IMR-90 (cell line): Measurements from ENCODE around the gene EML1. TPM values are rescaled to one million over a fixed set of nuclear protein-coding genes. Genes with fewer than 3 reads are reported as not detected.

Experiments
- ATAC-seq: fragments of 200-7000 bp; cut with Tn5 transposase; 2 replicates; pipeline ENCODE4 v1.9.1; 2020; ENCODE audit warnings: low read depth, mild to moderate bottlenecking, moderate library complexity
- BruUV-seq: library from RNA; stranded (reverse); fragments of 400-500 nt; replicated peaks from 2 replicates; lab custom pipeline; 2021; lab: Mats Ljungman, UMichigan
- CTCF ChIA-PET: fragments of 300-600 bp; formaldehyde crosslinking; extraction: SDS; loops from one replicate; lab custom pipeline; 2021; ENCODE audit warnings: antibody characterized with exemption; lab: Yijun Ruan, JAX
- POLR2A ChIA-PET: fragments of 300-600 bp; sonication (Branson Sonifier 250); formaldehyde crosslinking; loops from one replicate; lab custom pipeline; 2022; ENCODE audit warnings: antibody characterized with exemption; ENCODE audit not compliant: unreplicated experiment; lab: Charles Lee
- DNase-seq: peaks from one replicate; pipeline ENCODE4 v3.0.0; 2013
- H2AFZ ChIP-seq: replicated peaks from 2 replicates; pipeline ENCODE3; 2013; ENCODE audit warnings: low read length, mild to moderate bottlenecking; ENCODE audit not compliant: poor library complexity
- H2AK5ac ChIP-seq: 2 replicates; pipeline ENCODE4 v1.6.1; 2013; ENCODE audit warnings: low read depth, low read length, inconsistent platforms
- H2AK9ac ChIP-seq: replicated peaks from 2 replicates; pipeline ENCODE3; 2013; ENCODE audit warnings: mild to moderate bottlenecking, low read depth, low read length, moderate library complexity; ENCODE audit not compliant: poor library complexity
- H2BK120ac ChIP-seq: 2 replicates; pipeline ENCODE4 v1.6.1; 2013; ENCODE audit warnings: low read depth, low read length, inconsistent platforms
- H2BK15ac ChIP-seq: 3 replicates; pipeline ENCODE4 v1.6.1; 2013; ENCODE audit warnings: low read depth, low read length, inconsistent platforms
- H2BK20ac ChIP-seq: 2 replicates; pipeline ENCODE4 v1.6.1; 2013; ENCODE audit warnings: low read depth, mild to moderate bottlenecking, inconsistent platforms, low read length, moderate library complexity
- H2BK5ac ChIP-seq: 2 replicates; pipeline ENCODE4 v1.6.1; 2013; ENCODE audit warnings: mild to moderate bottlenecking, low read depth, low read length, inconsistent platforms; ENCODE audit not compliant: poor library complexity, severe bottlenecking
- H3K14ac ChIP-seq: replicated peaks from 2 replicates; pipeline ENCODE4 v1.6.1; 2013; ENCODE audit warnings: low read depth, low read length, inconsistent platforms
- H3K18ac ChIP-seq: 2 replicates; pipeline ENCODE4 v1.6.1; 2013; ENCODE audit warnings: low read depth, low read length, control low read depth
- H3K23ac ChIP-seq: 2 replicates; pipeline ENCODE4 v1.6.1; 2013; ENCODE audit warnings: low read depth, low read length, inconsistent platforms
- H3K27ac ChIP-seq: 2 replicates; pipeline ENCODE4 v1.5.1; 2013; ENCODE audit warnings: mild to moderate bottlenecking, control low read depth, low read length; ENCODE audit not compliant: insufficient read depth
- H3K27me3 ChIP-seq: 2 replicates; pipeline ENCODE4 v1.6.1; 2013; ENCODE audit warnings: low read length; ENCODE audit not compliant: control insufficient read depth, insufficient read depth
- H3K36me3 ChIP-seq: 2 replicates; pipeline ENCODE4 v1.6.1; 2013; ENCODE audit warnings: low read length, mixed read lengths; ENCODE audit not compliant: control insufficient read depth, insufficient read depth
- H3K4ac ChIP-seq: 2 replicates; pipeline ENCODE4 v1.6.1; 2013; ENCODE audit warnings: low read depth, low read length, inconsistent platforms
- H3K4me1 ChIP-seq: 2 replicates; pipeline ENCODE4 v1.6.1; 2013; ENCODE audit warnings: low read length, mixed read lengths; ENCODE audit not compliant: control insufficient read depth, insufficient read depth
- H3K4me2 ChIP-seq: 2 replicates; pipeline ENCODE4 v1.6.1; 2013; ENCODE audit warnings: low read depth, mild to moderate bottlenecking, control low read depth, low read length, moderate library complexity
- H3K4me3 ChIP-seq: 2 replicates; pipeline ENCODE4 v1.5.1; 2013; ENCODE audit warnings: low read depth, mild to moderate bottlenecking, control low read depth, low read length, moderate library complexity; ENCODE audit not compliant: insufficient read depth
- H3K56ac ChIP-seq: 2 replicates; pipeline ENCODE4 v1.6.1; 2013; ENCODE audit warnings: low read length, inconsistent platforms; ENCODE audit not compliant: insufficient read depth; ENCODE audit errors: extremely low read depth
- H3K79me1 ChIP-seq, 2 experiments: 2 replicates each; pipeline ENCODE4 v1.6.1; 2013; ENCODE audit warnings: low read length in 2 of 2, inconsistent platforms in 1 of 2, low read depth in 1 of 2
- H3K9ac ChIP-seq: 2 replicates; pipeline ENCODE4 v1.6.1; 2013; ENCODE audit warnings: low read depth, low read length, control low read depth
- H3K9me1 ChIP-seq: 2 replicates; pipeline ENCODE4 v1.6.1; 2013; ENCODE audit warnings: low read length, inconsistent platforms; ENCODE audit not compliant: insufficient read depth
- H3K9me3 ChIP-seq: 2 replicates; pipeline ENCODE4 v1.6.1; 2013; ENCODE audit warnings: low read length; ENCODE audit not compliant: control insufficient read depth, insufficient read depth
- H4K20me1 ChIP-seq: 2 replicates; pipeline ENCODE4 v1.6.1; 2013; ENCODE audit warnings: low read length, inconsistent platforms; ENCODE audit not compliant: insufficient read depth
- H4K5ac ChIP-seq: 2 replicates; pipeline ENCODE4 v1.6.1; 2013; ENCODE audit warnings: mild to moderate bottlenecking, low read depth, low read length, control low read depth
- H4K8ac ChIP-seq, 2 experiments: 2 replicates each; pipeline ENCODE4 v1.6.1; 2013; ENCODE audit warnings: low read depth in 2 of 2, low read length in 2 of 2, control low read depth in 1 of 2, inconsistent platforms in 1 of 2
- H4K91ac ChIP-seq: 2 replicates; pipeline ENCODE4 v1.6.1; 2013; ENCODE audit warnings: low read depth, low read length, inconsistent platforms; ENCODE audit not compliant: insufficient read depth
- BHLHE40 ChIP-seq: fragments of 150-350 bp; IDR thresholded peaks from 2 replicates; pipeline ENCODE4 v1.6.1; 2016; ENCODE audit warnings: mild to moderate bottlenecking, low read depth, low read length
- CEBPB ChIP-seq: IDR thresholded peaks from 2 replicates; pipeline ENCODE4 v1.6.1; 2012; ENCODE audit warnings: low read depth, low read length, improper control_type of control experiment
- CHD1 ChIP-seq: IDR thresholded peaks from 2 replicates; pipeline ENCODE4 v1.6.1; 2012; ENCODE audit warnings: low read depth, low read length, improper control_type of control experiment
- FOS ChIP-seq: fragments of 150-350 bp; IDR thresholded peaks from 2 replicates; pipeline ENCODE4 v1.6.1; 2016; ENCODE audit warnings: low read depth, low read length
- MAFK ChIP-seq: IDR thresholded peaks from 2 replicates; pipeline ENCODE4 v1.6.1; 2012; ENCODE audit warnings: low read depth, low read length, improper control_type of control experiment
- MAZ ChIP-seq: IDR thresholded peaks from 2 replicates; pipeline ENCODE4 v1.6.1; 2012; ENCODE audit warnings: low read depth, mild to moderate bottlenecking, low read length, improper control_type of control experiment, moderate library complexity, borderline replicate concordance
- MXI1 ChIP-seq: IDR thresholded peaks from 2 replicates; pipeline ENCODE4 v1.6.1; 2012; ENCODE audit warnings: low read depth, mild to moderate bottlenecking, low read length, moderate library complexity, borderline replicate concordance
- NFE2L2 ChIP-seq: fragments of 150-350 bp; IDR thresholded peaks from 2 replicates; pipeline ENCODE4 v1.6.1; 2016; ENCODE audit warnings: low read depth, mild to moderate bottlenecking, low read length
- POLR2A ChIP-seq: IDR thresholded peaks from 2 replicates; pipeline ENCODE4 v1.6.1; 2012; ENCODE audit warnings: mild to moderate bottlenecking, low read depth, low read length
- RAD21 ChIP-seq: IDR thresholded peaks from 2 replicates; pipeline ENCODE4 v1.6.1; 2012; ENCODE audit warnings: low read length, improper control_type of control experiment
- RCOR1 ChIP-seq: IDR thresholded peaks from 2 replicates; pipeline ENCODE4 v1.6.1; 2012; ENCODE audit warnings: mild to moderate bottlenecking, low read length, improper control_type of control experiment; ENCODE audit not compliant: insufficient replicate concordance
- RFX5 ChIP-seq: IDR thresholded peaks from 2 replicates; pipeline ENCODE4 v1.8.0; 2012; ENCODE audit warnings: low read depth, mild to moderate bottlenecking, low read length, moderate library complexity
- SMC3 ChIP-seq: fragments of 150-350 bp; IDR thresholded peaks from 2 replicates; pipeline ENCODE4 v1.6.1; 2016; ENCODE audit warnings: low read depth, mild to moderate bottlenecking, antibody characterized with exemption, low read length, moderate library complexity
- WGBS, 2 experiments: methylation state at CpG; one replicate each; pipeline versions ENCODE4 v1.1.5 to v1.1.7; 2013; ENCODE audit warnings: missing lambda C conversion rate in 2 of 2; ENCODE audit not compliant: insufficient read length in 1 of 2; ENCODE audit errors: extremely low coverage in 2 of 2; 5-methylcytosine and 5-hydroxymethylcytosine counted together
- dilution Hi-C: fragments of 300-500 bp; cut with HindIII; formaldehyde crosslinking; loops from one replicate; pipeline ENCODE4 v1.14.3; 2018; ENCODE audit warnings: low sequenced_read_pairs; ENCODE audit not compliant: unreplicated experiment
- in situ Hi-C: fragments of 300-500 bp; cut with MboI; formaldehyde crosslinking; loops from 3 replicates; pipeline ENCODE4 v1.14.3; 2019; ENCODE audit warnings: low sequenced_read_pairs, inconsistent platforms, mixed read lengths
- intact Hi-C: fragments of 100-400 bp; cut with micrococcal nuclease; formaldehyde crosslinking; loops from 2 replicates; pipeline ENCODE4 v1.10.0; 2022
- polyA plus RNA-seq, 3 experiments: library from polyadenylated mRNA; depleted of rRNA; stranded (reverse); fragments of >200 nt; gene quantifications; 2 replicates each; pipeline ENCODE4 v1.2.3, GENCODE V29; 2012; ENCODE audit warnings: low replicate concordance in 1 of 3
- total RNA-seq: library from RNA; depleted of rRNA; stranded (reverse); fragments of >200 nt; gene quantifications from 2 replicates; pipeline ENCODE4 v1.2.3, GENCODE V29; 2012
- TF ChIP-seq, protein P1 (sequence below): conservative IDR thresholded peaks from 2 replicates; pipeline ENCODE4 v1.5.1; 2012; ENCODE audit warnings: mild to moderate bottlenecking, low read depth, low read length, improper control_type of control experiment
- TF ChIP-seq, protein P2 (sequence below): fragments of 150-350 bp; IDR thresholded peaks from 2 replicates; pipeline ENCODE4 v1.6.1; 2016; ENCODE audit warnings: low read depth, mild to moderate bottlenecking, low read length, moderate library complexity, borderline replicate concordance
- TF ChIP-seq, protein P3 (sequence below): fragments of 150-350 bp; IDR thresholded peaks from 2 replicates; pipeline ENCODE4 v1.6.1; 2017; ENCODE audit warnings: mild to moderate bottlenecking, antibody characterized with exemption, low read length, low read depth

Gene EML1
- total and polyA plus RNA-seq, 2 of the 4 experiments (the other 2 are of a cell fraction): 14.0 to 42.3 TPM

DNA sequence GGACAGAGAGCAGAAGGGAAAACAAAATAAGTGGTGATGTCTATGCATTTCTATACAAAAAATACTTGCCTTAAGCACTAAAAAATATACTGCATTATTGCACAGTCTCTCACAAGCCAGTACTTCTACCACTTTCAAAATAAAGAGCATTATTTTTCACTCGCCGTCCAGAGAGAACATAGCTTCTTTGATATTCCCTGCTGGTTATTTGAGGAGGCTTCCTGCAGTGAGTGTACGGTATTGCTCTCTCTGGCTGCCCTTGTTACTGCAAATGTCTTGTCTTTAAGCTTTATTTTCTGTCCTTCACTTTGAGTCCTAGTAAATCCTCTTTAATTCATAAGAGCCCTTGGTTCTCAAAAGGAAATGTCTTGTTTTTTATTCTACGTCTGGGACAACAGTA, 81.1 kb downstream of the EML1 start:
- H3K14ac ChIP-seq: no peak overlapping the region
- H2BK20ac ChIP-seq: no peak overlapping the region
- H3K9me1 ChIP-seq: 0 out of 2 replicates have a peak, but pooled peaks cover 2% of the 10 kb centered on the region
- no peak overlapping the region for H2BK120ac ChIP-seq
- ChIA-PET CTCF (interaction anchor here (1.0 kb wide), 1 partner anchor 11 kb away, joined by 3 read pairs; no protein-coding TSS in a partner anchor), POLR2A (no interaction called here)
- H3K9ac ChIP-seq: no peak overlapping the region
- H3K4me2 ChIP-seq: no peak overlapping the region
- no peak for DNase-seq
- H2AK5ac ChIP-seq: no peak overlapping the region
- H4K8ac ChIP-seq: no peak overlapping the region
- BruUV-seq: no TSS peak
- no peak overlapping the region for H3K18ac ChIP-seq
- intact Hi-C loops (no loop called here), dilution Hi-C loops (no loop called here), in situ Hi-C loops (no loop called here)
- H3K4me3 ChIP-seq: no peak overlapping the region
- no CpG with 5 or more reads among the region's 4 CpGs for WGBS, 2 experiments
- H3K4me1 ChIP-seq: peaks cover 6% of the 10 kb centered on the region
- H2BK15ac ChIP-seq: no peak overlapping the region
- H4K91ac ChIP-seq: no peak overlapping the region
- no peaks in the 10 kb centered on the region for H3K27me3 ChIP-seq
- H2AK9ac ChIP-seq: no peak overlapping the region
- H3K4ac ChIP-seq: no peak overlapping the region
- H3K23ac ChIP-seq: no peak overlapping the region
- no peak overlapping the region for H3K27ac ChIP-seq
- no peaks in the 10 kb centered on the region for H4K20me1 ChIP-seq
- H4K5ac ChIP-seq: no peak overlapping the region
- 0 out of 2 replicates have a peak, but pooled peaks cover 2% of the 10 kb centered on the region for H3K36me3 ChIP-seq
- H2AFZ ChIP-seq: no peak overlapping the region
- H3K56ac ChIP-seq: no peak overlapping the region
- H2BK5ac ChIP-seq: no peak overlapping the region
- peaks cover 8 to 24% of the 10 kb centered on the region in 2 experiments; a peak in 3 of 4 replicates for H3K79me1 ChIP-seq
- H3K9me3 ChIP-seq: no peaks in the 10 kb centered on the region
- TF ChIP-seq, protein P1, sequence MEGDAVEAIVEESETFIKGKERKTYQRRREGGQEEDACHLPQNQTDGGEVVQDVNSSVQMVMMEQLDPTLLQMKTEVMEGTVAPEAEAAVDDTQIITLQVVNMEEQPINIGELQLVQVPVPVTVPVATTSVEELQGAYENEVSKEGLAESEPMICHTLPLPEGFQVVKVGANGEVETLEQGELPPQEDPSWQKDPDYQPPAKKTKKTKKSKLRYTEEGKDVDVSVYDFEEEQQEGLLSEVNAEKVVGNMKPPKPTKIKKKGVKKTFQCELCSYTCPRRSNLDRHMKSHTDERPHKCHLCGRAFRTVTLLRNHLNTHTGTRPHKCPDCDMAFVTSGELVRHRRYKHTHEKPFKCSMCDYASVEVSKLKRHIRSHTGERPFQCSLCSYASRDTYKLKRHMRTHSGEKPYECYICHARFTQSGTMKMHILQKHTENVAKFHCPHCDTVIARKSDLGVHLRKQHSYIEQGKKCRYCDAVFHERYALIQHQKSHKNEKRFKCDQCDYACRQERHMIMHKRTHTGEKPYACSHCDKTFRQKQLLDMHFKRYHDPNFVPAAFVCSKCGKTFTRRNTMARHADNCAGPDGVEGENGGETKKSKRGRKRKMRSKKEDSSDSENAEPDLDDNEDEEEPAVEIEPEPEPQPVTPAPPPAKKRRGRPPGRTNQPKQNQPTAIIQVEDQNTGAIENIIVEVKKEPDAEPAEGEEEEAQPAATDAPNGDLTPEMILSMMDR: no peak
- no peak for TF ChIP-seq RFX5
- no peak for TF ChIP-seq CEBPB
- no peak for TF ChIP-seq CHD1
- no peak for TF ChIP-seq MXI1
- TF ChIP-seq NFE2L2: no peak
- no peak for TF ChIP-seq FOS
- TF ChIP-seq SMC3: no peak
- no peak for TF ChIP-seq MAFK
- no peak for TF ChIP-seq RCOR1
- no peak for TF ChIP-seq POLR2A
- TF ChIP-seq, protein P2, sequence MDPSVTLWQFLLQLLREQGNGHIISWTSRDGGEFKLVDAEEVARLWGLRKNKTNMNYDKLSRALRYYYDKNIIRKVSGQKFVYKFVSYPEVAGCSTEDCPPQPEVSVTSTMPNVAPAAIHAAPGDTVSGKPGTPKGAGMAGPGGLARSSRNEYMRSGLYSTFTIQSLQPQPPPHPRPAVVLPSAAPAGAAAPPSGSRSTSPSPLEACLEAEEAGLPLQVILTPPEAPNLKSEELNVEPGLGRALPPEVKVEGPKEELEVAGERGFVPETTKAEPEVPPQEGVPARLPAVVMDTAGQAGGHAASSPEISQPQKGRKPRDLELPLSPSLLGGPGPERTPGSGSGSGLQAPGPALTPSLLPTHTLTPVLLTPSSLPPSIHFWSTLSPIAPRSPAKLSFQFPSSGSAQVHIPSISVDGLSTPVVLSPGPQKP: no peak
- no peak for TF ChIP-seq MAZ
- no peak for TF ChIP-seq BHLHE40
- TF ChIP-seq RAD21: no peak
- TF ChIP-seq, protein P3, sequence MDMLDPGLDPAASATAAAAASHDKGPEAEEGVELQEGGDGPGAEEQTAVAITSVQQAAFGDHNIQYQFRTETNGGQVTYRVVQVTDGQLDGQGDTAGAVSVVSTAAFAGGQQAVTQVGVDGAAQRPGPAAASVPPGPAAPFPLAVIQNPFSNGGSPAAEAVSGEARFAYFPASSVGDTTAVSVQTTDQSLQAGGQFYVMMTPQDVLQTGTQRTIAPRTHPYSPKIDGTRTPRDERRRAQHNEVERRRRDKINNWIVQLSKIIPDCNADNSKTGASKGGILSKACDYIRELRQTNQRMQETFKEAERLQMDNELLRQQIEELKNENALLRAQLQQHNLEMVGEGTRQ: no peak
- no peak for ATAC-seq
